ENCODE data around the gene GJB2. TPM values are rescaled to one million over a fixed set of nuclear protein-coding genes. Genes with fewer than 3 reads are reported as not detected.

The GJB2 gene
- total RNA-seq, 1 experiment from 2014 or later, result 53.0 TPM

DNA sequence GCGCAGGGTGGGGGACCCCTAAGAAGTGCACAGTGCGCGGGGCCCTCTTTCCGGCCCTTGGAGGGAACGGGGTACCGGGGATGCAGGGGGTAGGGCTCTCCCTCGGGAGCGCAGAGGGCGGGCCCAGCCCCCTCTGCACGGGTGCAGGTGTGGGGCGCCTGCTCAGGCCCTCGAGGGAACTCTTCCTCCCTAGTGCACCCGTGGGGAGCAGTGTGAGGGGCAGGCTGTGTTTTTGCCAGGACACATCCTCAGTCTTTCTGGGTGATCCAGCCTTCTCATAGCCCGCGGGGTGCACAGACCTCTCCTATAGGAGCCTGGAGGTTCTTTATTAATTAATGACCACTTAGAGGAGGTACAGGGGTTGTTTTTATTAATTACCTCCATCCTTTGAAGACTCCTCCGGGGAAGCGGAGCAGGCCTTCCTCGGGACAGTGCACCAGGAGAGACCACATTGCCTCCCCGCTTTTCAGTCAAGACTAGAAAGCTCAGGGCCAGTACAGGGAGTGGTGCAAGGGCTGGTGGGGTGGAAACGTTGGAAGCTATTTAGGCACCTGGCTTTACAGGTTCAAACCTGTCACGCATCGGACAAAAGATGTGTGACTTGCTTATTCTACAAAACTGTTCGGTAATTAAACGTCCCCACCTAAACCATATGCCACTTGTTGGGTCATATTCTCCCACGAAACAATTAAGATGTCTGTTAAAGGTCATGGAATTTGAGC lies 40.0 kb upstream of the GJB2 start:
- Histone ChIP-seq H3K27me3 (ENCODE audit: low read length) (peaks cover 23% of the 10 kb centered on the region), H3K4me1 (ENCODE audit: insufficient read depth, low read length) (no peaks in the 10 kb centered on the region), H3K9ac (ENCODE audit: low read length) (no peak overlapping the region), H3K79me2 (ENCODE audit: low read length) (no peaks in the 10 kb centered on the region), H3F3A (ENCODE audit: low read length, unreplicated experiment) (no peaks in the 10 kb centered on the region), H3K9me3 (ENCODE audit: low read length) (no peaks in the 10 kb centered on the region), H3K9me2 (replicated peaks; ENCODE audit: low read length) (no peaks in the 10 kb centered on the region), H3K36me3 (ENCODE audit: low read depth, low read length) (no peaks in the 10 kb centered on the region), H4K20me1 (ENCODE audit: low read length) (no peaks in the 10 kb centered on the region), H3K4me2 (ENCODE audit: low read length) (peak overlapping the region; percentile 70; the same call in 1 of the 2 replicates), H3K4me3 (ENCODE audit: low read length) (peak overlapping the region; percentile 51; the same call in 1 of the 2 replicates), H3K27ac (ENCODE audit: low read length) (no peak overlapping the region), H2AFZ (ENCODE audit: low read length) (no peak overlapping the region)
- DNase-seq (no peak), ATAC-seq (no peak)
- CTCF ChIA-PET, result no interaction called here
- POLR2A ChIA-PET (ENCODE audit: unreplicated experiment), result no interaction called here
- intact Hi-C loops (cut with micrococcal nuclease), result no loop called here
- TF ChIP-seq, protein P1, sequence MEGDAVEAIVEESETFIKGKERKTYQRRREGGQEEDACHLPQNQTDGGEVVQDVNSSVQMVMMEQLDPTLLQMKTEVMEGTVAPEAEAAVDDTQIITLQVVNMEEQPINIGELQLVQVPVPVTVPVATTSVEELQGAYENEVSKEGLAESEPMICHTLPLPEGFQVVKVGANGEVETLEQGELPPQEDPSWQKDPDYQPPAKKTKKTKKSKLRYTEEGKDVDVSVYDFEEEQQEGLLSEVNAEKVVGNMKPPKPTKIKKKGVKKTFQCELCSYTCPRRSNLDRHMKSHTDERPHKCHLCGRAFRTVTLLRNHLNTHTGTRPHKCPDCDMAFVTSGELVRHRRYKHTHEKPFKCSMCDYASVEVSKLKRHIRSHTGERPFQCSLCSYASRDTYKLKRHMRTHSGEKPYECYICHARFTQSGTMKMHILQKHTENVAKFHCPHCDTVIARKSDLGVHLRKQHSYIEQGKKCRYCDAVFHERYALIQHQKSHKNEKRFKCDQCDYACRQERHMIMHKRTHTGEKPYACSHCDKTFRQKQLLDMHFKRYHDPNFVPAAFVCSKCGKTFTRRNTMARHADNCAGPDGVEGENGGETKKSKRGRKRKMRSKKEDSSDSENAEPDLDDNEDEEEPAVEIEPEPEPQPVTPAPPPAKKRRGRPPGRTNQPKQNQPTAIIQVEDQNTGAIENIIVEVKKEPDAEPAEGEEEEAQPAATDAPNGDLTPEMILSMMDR (conservative IDR thresholded peaks at IDR 0.05; ENCODE audit: low read depth, low read length), result no peak
- TF ChIP-seq EZH2phosphoT487 (IDR thresholded peaks at IDR 0.05; ENCODE audit: borderline replicate concordance, low read length), result no peak
- TF ChIP-seq EZH2 (IDR thresholded peaks at IDR 0.05; ENCODE audit: low read length, unreplicated experiment), result no peak
- BruUV-seq (replicated peaks), result no TSS peak

DNA sequence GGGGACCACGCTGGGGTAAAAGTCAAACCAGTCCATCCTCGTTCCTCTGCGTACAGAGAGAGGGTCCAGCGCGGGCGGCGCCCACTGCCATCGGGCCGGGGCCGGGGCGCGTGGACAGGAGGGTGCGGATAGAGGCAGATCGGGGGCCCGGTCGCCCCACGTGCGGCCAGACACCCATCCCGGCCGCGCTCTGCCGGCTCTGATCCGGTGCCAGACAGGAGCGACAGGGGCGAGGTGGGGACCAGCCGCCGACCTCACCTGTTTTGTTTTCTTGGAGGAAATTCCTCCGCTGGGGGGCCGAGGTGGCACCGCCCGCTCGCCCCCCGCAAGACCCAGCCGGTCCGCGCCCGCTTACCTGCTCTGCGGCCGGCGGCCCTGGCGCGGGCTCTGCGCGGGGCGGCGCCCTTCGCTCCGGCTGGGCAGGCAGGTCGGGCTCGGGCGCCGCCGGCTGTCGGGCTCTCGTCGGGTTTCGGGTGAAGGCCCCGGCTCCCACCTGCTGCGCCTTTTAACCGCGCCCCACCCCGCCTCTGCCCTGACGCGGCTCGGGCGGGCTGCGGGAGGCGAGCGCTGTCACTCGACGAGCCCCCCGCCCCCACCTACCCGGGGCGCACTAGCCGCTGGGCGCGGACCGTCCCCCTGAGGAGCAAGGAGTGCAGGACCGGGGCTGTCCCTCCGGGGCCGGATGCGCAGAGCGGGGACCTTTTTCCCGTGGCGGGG lies 39.3 kb upstream of the GJB2 start, which contains the start of gene GJB6:
GJB6 (minus strand) TSS at position 481 of the 717 bp plus-strand sequence. CDS start 8,839 bp downstream, outside the sequence.
- ATAC-seq (no peak), DNase-seq (no peak)
- CTCF ChIA-PET, result no interaction called here
- no peaks in the 10 kb centered on the region for H3K9me3 ChIP-seq (ENCODE audit: low read length)
- POLR2A ChIA-PET (ENCODE audit: unreplicated experiment), result no interaction called here
- H3F3A ChIP-seq (ENCODE audit: low read length, unreplicated experiment), result no peaks in the 10 kb centered on the region
- H2AFZ ChIP-seq (ENCODE audit: low read length), result peak within 1 kb of the TSS; percentile 8; the same call in 1 of the 2 replicates
- H3K4me1 ChIP-seq (ENCODE audit: insufficient read depth, low read length), result no peaks in the 10 kb centered on the region
- peak within 1 kb of the TSS; percentile 70 for H3K4me2 ChIP-seq (ENCODE audit: low read length)
- no peaks in the 10 kb centered on the region for H3K9me2 ChIP-seq (replicated peaks; ENCODE audit: low read length)
- H3K27me3 ChIP-seq (ENCODE audit: low read length), result peaks cover 23% of the 10 kb centered on the region
- H3K27ac ChIP-seq (ENCODE audit: low read length), result no peak within 1 kb of the TSS
- H4K20me1 ChIP-seq (ENCODE audit: low read length), result no peaks in the 10 kb centered on the region
- intact Hi-C loops (cut with micrococcal nuclease), result no loop called here
- peak within 1 kb of the TSS; percentile 51; the same call in 1 of the 2 replicates for H3K4me3 ChIP-seq (ENCODE audit: low read length)
- BruUV-seq (replicated peaks), result no TSS peak
- TF ChIP-seq EZH2 (IDR thresholded peaks at IDR 0.05; ENCODE audit: low read length, unreplicated experiment) (peak; percentile 77), EZH2phosphoT487 (IDR thresholded peaks at IDR 0.05; ENCODE audit: borderline replicate concordance, low read length) (peak; percentile 19; the same call in 1 of the 2 replicates)
- TF ChIP-seq, protein P1 (conservative IDR thresholded peaks at IDR 0.05; ENCODE audit: low read depth, low read length), result no peak
- no peaks in the 10 kb centered on the region for H3K79me2 ChIP-seq (ENCODE audit: low read length)
- H3K9ac ChIP-seq (ENCODE audit: low read length), result no peak within 1 kb of the TSS
- no peaks in the 10 kb centered on the region for H3K36me3 ChIP-seq (ENCODE audit: low read depth, low read length)

All from PC-3 (cell line).